Measurements from ENCODE around the gene ART5. TPM values are rescaled to one million over a fixed set of nuclear protein-coding genes. Genes with fewer than 3 reads are reported as not detected.

ART5 gene
- total RNA-seq, 2 donors from 2014 or later, result 6.4 to 7.8 TPM

- WGBS, 2 experiments (ENCODE audit: insufficient coverage in 1 of 2, insufficient read length in 1 of 2), result 92 to 97% methylated on average over 5 to 6 of the region's 6 CpGs
- Histone ChIP-seq H3K4me3 (ENCODE audit: low read length) (no peak overlapping the region), H3K36me3 (ENCODE audit: control insufficient read depth, insufficient read depth, low read length) (no peaks in the 10 kb centered on the region), H3K9me3 (ENCODE audit: control insufficient read depth, low read length) (peaks cover 8% of the 10 kb centered on the region), H3K9ac (ENCODE audit: extremely low read depth, low read length, poor library complexity, severe bottlenecking) (no peak overlapping the region), H3K27me3 (ENCODE audit: control insufficient read depth, insufficient read depth, low read length, poor library complexity, severe bottlenecking) (peaks cover 8% of the 10 kb centered on the region), H3K4me1 (ENCODE audit: control insufficient read depth, insufficient read depth, low read length) (no peaks in the 10 kb centered on the region), H3K27ac (ENCODE audit: low read depth, low read length) (no peak overlapping the region)
- Mint-ChIP-seq H3K36me3 (ENCODE audit: low read depth) (no peaks in the 10 kb centered on the region), H3K27ac (no peak overlapping the region), H3K27me3 (ENCODE audit: insufficient read depth) (peaks cover 59% of the 10 kb centered on the region), H3K4me1 (peaks cover 18% of the 10 kb centered on the region), H3K4me3 (no peak overlapping the region), H3K9me3 (peaks cover 4% of the 10 kb centered on the region)
- peak; percentile 37 for DNase-seq
- TF ChIP-seq CTCF (conservative IDR thresholded peaks at IDR 0.05), result no peak
These were observed 25.8 kb downstream of the ART5 start for GRCh38 chr11:3615998-3616397.

GRCh38 chr11:3614742-3615171 is 27.0 kb downstream of the ART5 start:
- Mint-ChIP-seq H3K27me3 (ENCODE audit: insufficient read depth) (peaks cover 58% of the 10 kb centered on the region), H3K4me1 (peaks cover 18% of the 10 kb centered on the region), H3K27ac (no peak overlapping the region), H3K9me3 (peaks cover 4% of the 10 kb centered on the region), H3K4me3 (peak overlapping the region; percentile 18), H3K36me3 (ENCODE audit: low read depth) (no peaks in the 10 kb centered on the region)
- no peaks in the 10 kb centered on the region for H3K36me3 ChIP-seq (ENCODE audit: control insufficient read depth, insufficient read depth, low read length)
- TF ChIP-seq CTCF (conservative IDR thresholded peaks at IDR 0.05), result no peak
- H3K9me3 ChIP-seq (ENCODE audit: control insufficient read depth, low read length), result peaks cover 8% of the 10 kb centered on the region
- WGBS, 2 experiments (ENCODE audit: insufficient coverage in 1 of 2, insufficient read length in 1 of 2), result 81 to 91% methylated on average over 4 to 5 of the region's 5 CpGs
- DNase-seq, result no peak
- no peak overlapping the region for H3K4me3 ChIP-seq (ENCODE audit: low read length)
- H3K27me3 ChIP-seq (ENCODE audit: control insufficient read depth, insufficient read depth, low read length, poor library complexity, severe bottlenecking), result peaks cover 8% of the 10 kb centered on the region
- no peak overlapping the region for H3K27ac ChIP-seq (ENCODE audit: low read depth, low read length)
- H3K9ac ChIP-seq (ENCODE audit: extremely low read depth, low read length, poor library complexity, severe bottlenecking), result no peak overlapping the region
- no peaks in the 10 kb centered on the region for H3K4me1 ChIP-seq (ENCODE audit: control insufficient read depth, insufficient read depth, low read length)

- Histone ChIP-seq H3K4me1 (ENCODE audit: control insufficient read depth, insufficient read depth, low read length) (no peaks in the 10 kb centered on the region), H3K36me3 (ENCODE audit: control insufficient read depth, insufficient read depth, low read length) (no peaks in the 10 kb centered on the region), H3K27ac (ENCODE audit: low read depth, low read length) (no peak overlapping the region), H3K9ac (ENCODE audit: extremely low read depth, low read length, poor library complexity, severe bottlenecking) (no peak overlapping the region), H3K9me3 (ENCODE audit: control insufficient read depth, low read length) (peaks cover 8% of the 10 kb centered on the region), H3K27me3 (ENCODE audit: control insufficient read depth, insufficient read depth, low read length, poor library complexity, severe bottlenecking) (peaks cover 8% of the 10 kb centered on the region), H3K4me3 (ENCODE audit: low read length) (no peak overlapping the region)
- H3K36me3 Mint-ChIP-seq (ENCODE audit: low read depth), result no peaks in the 10 kb centered on the region
- TF ChIP-seq CTCF (conservative IDR thresholded peaks at IDR 0.05), result no peak
- peak; percentile 58 for DNase-seq
- H3K27ac Mint-ChIP-seq, result peak overlapping the region; percentile 40
- peaks cover 4% of the 10 kb centered on the region for H3K9me3 Mint-ChIP-seq
- peaks cover 55% of the 10 kb centered on the region for H3K27me3 Mint-ChIP-seq (ENCODE audit: insufficient read depth)
- peak overlapping the region; percentile 18 for H3K4me3 Mint-ChIP-seq
- WGBS, 2 experiments (ENCODE audit: insufficient coverage in 1 of 2, insufficient read length in 1 of 2), result 77 to 80% methylated on average over 10 of the region's 10 CpGs
- peaks cover 18% of the 10 kb centered on the region for H3K4me1 Mint-ChIP-seq
These were observed 27.6 kb downstream of the ART5 start for GRCh38 chr11:3613998-3614741.
